NB4 (cell line): Measurements from ENCODE around the gene LRRC55.

Experiments
- DNase-seq: peaks from one replicate; pipeline ENCODE4 v3.0.0; 2010; ENCODE audit warnings: low read depth
- H3K4me3 ChIP-seq: one replicate; pipeline ENCODE4 v1.5.1; 2011; ENCODE audit warnings: mild to moderate bottlenecking, low read depth, low read length, moderate library complexity
- CTCF ChIP-seq: IDR thresholded peaks from one replicate; pipeline ENCODE4 v1.5.1; 2012; ENCODE audit warnings: low read depth, low read length
- MAX ChIP-seq: IDR thresholded peaks from 2 replicates; pipeline ENCODE4 v1.6.1; 2011; ENCODE audit warnings: low read depth, low read length
- MYC ChIP-seq: IDR thresholded peaks from 2 replicates; pipeline ENCODE4 v1.6.1; 2011; ENCODE audit warnings: low read depth, low read length
- POLR2A ChIP-seq: IDR thresholded peaks from 2 replicates; pipeline ENCODE4 v1.6.1; 2011; ENCODE audit warnings: mild to moderate bottlenecking; ENCODE audit not compliant: insufficient read length; ENCODE audit errors: extremely low read depth

The LRRC55 gene

DNA sequence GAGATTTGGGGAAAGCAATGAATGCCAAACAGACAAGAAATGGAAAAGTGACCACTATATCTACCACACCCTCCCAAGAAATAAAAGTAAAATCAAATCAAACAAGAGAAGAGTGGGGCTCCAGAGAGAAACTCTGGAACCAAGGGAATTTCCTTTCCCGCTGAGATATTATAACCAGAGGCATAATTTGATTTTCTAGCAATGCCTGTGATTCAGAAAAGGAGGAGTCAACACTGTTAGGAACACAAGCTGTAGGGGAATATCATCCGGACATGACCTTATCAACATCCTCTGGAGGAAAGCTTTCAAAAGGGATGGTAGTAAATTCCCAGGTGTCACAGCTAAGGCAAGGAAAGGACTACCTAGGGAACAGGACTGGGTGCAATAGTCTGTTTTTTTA is 29.6 kb upstream of the LRRC55 start:
- DNase-seq, result no peak
- H3K4me3 ChIP-seq, result no peak overlapping the region
- TF ChIP-seq MYC, result no peak
- TF ChIP-seq CTCF, result no peak
- TF ChIP-seq MAX, result no peak
- TF ChIP-seq POLR2A, result no peak

- H3K4me3 ChIP-seq, result no peak overlapping the region
- no peak for TF ChIP-seq CTCF
- TF ChIP-seq MYC, result no peak
- TF ChIP-seq MAX, result no peak
- no peak for TF ChIP-seq POLR2A
- no peak for DNase-seq
Measured at GRCh38 chr11:57153448-57153847, 28.3 kb upstream of the LRRC55 start.

DNA sequence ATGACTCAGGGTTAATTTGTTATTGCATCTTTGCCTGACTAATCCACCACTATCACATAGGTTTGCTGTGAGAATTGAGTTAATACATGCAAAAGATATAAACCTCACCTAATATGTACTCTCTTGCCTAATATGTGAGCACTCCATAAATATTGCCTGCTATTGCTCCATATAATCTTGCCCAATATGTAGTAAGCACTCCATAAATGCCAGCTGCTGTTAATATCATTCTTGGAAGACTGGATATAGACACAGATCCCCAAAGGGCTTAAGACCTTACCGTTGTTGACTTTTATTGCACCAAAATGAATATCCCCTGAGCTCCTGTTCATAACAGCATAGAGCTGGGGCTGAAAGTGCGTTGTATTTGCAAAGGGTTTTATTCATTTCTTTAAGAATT is 27.0 kb upstream of the LRRC55 start:
- no peak for DNase-seq
- TF ChIP-seq POLR2A, result no peak
- H3K4me3 ChIP-seq, result no peak overlapping the region

GRCh38 chr11:57155400-57155799 is 26.4 kb upstream of the LRRC55 start:
- no peak for TF ChIP-seq POLR2A
- TF ChIP-seq MYC, result no peak
- TF ChIP-seq CTCF, result no peak
- TF ChIP-seq MAX, result no peak
- no peak for DNase-seq
- H3K4me3 ChIP-seq, result no peak overlapping the region

DNA sequence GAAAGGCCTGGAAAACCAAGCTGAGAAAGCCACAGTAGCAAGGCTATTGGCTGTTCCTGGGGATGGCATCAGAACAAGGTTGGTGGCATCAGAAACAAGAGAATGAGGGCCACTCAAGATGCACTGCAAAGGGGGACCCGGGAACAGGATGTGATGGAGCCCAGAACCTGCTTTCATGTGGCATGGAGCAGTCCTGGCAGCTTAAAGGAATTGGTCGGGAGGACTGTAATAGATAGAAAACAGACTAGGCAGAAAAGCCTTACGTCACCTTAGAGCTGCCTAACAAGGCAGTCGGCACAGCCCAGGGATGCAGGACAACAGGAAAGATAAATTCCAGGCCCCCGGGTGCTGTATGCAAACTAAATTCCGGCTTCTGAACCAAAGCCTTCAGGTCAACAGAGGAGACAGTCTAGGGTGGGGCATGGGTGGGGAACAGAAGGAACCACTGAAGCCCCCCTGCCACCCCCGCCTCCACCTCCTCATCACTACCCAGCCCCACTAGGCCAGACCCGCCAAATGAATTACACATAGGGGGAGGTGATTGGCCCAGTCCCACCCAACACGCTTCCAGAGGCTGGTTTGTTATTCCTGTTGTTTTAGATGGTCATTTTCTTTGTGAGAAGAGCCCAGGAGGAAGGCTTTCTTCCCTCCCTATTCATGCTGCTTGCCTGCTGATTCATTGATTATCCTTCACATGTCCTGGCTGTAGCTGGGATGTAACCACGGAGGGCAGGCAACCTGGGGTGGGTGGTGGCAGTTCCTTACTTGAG is 25.7 kb upstream of the LRRC55 start:
- TF ChIP-seq MAX (no peak), CTCF (no peak), POLR2A (no peak), MYC (no peak)
- H3K4me3 ChIP-seq, result no peak overlapping the region
- DNase-seq, result no peak

DNA sequence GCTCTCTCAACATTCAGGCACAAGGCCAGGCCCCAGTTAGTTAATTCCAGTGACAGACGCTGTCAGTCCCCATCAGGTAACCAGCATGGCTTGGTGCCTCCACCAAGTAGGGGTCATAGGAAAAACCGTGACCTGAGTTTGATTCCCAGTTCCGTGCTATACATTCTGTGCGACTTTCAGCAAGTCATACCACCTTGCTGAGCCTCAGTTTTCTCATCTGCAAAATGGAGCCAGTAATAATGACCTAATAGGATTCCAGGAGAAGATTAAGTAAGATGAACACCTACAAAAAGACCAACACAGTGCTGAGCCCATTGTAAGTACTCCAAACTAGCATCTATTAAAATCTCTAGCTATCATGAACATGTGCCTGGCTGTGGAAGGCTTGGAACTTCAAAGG is 24.8 kb upstream of the LRRC55 start:
- TF ChIP-seq MYC (no peak), POLR2A (no peak), CTCF (no peak), MAX (no peak)
- DNase-seq, result no peak
- H3K4me3 ChIP-seq, result no peak overlapping the region
